PC-9 (cell line): ENCODE data around the gene MIER2. TPM values are rescaled to one million over a fixed set of nuclear protein-coding genes. Genes with fewer than 3 reads are reported as not detected.

Experiments
- BruUV-seq: library from RNA; stranded (reverse); fragments of 400-500 nt; replicated peaks from 2 replicates; lab custom pipeline; 2021; lab: Mats Ljungman, UMichigan
- CTCF ChIA-PET: fragments of 300-600 bp; sonication (Branson Sonifier 250); formaldehyde crosslinking; loops from one replicate; lab custom pipeline; 2022; ENCODE audit warnings: antibody characterized with exemption; lab: Charles Lee
- POLR2A ChIA-PET: fragments of 300-600 bp; sonication (Branson Sonifier 250); formaldehyde crosslinking; loops from one replicate; lab custom pipeline; 2022; ENCODE audit warnings: antibody characterized with exemption; ENCODE audit not compliant: unreplicated experiment; lab: Charles Lee
- DNase-seq, 2 experiments: peaks; one replicate each; pipeline versions ENCODE4 v3.0.0 to v3.0.0-alpha.2; 2015 to 2022; ENCODE audit warnings: mixed read lengths in 1 of 2
- H2AFZ ChIP-seq: fragments of 200-600 bp; sonication (generic); 2 replicates; pipeline ENCODE4 v1.8.1; 2017; ENCODE audit warnings: antibody characterized with exemption
- H3F3A ChIP-seq: fragments of 200-600 bp; sonication (generic); 2 replicates; pipeline ENCODE4 v1.8.1; 2017; ENCODE audit warnings: antibody characterized with exemption, mild to moderate bottlenecking, low read depth; ENCODE audit not compliant: insufficient read depth
- H3K27ac ChIP-seq: fragments of 200-600 bp; sonication (generic); 2 replicates; pipeline ENCODE4 v1.6.1; 2016; ENCODE audit warnings: mixed run types
- H3K27me3 ChIP-seq: fragments of 200-600 bp; sonication (generic); 2 replicates; pipeline ENCODE4 v1.6.1; 2016; ENCODE audit warnings: low read depth, mixed run types; ENCODE audit not compliant: insufficient read depth
- H3K36me3 ChIP-seq: fragments of 200-600 bp; sonication (generic); 2 replicates; pipeline ENCODE4 v1.6.1; 2016; ENCODE audit warnings: low read depth, mixed run types
- H3K4me1 ChIP-seq: fragments of 200-600 bp; sonication (generic); replicated peaks from 2 replicates; pipeline ENCODE4 v1.6.1; 2016; ENCODE audit warnings: mixed run types; ENCODE audit not compliant: insufficient read depth
- H3K4me2 ChIP-seq: fragments of 200-600 bp; sonication (generic); 2 replicates; pipeline ENCODE4 v1.6.1; 2017; ENCODE audit warnings: mixed run types
- H3K4me3 ChIP-seq: fragments of 200-600 bp; sonication (generic); 2 replicates; pipeline ENCODE4 v1.6.1; 2016; ENCODE audit warnings: mixed run types
- H3K79me2 ChIP-seq: fragments of 200-600 bp; sonication (generic); 2 replicates; pipeline ENCODE4 v1.6.1; 2017; ENCODE audit warnings: low read depth, mixed run types
- H3K9me2 ChIP-seq: fragments of 200-600 bp; sonication (generic); 2 replicates; pipeline ENCODE4 v1.8.1; 2017; ENCODE audit warnings: mild to moderate bottlenecking; ENCODE audit not compliant: insufficient read depth
- H3K9me3 ChIP-seq: fragments of 200-600 bp; sonication (generic); 2 replicates; pipeline ENCODE4 v1.8.1; 2016; ENCODE audit warnings: low read depth; ENCODE audit not compliant: insufficient read depth
- H4K20me1 ChIP-seq: fragments of 200-600 bp; sonication (generic); 2 replicates; pipeline ENCODE4 v1.8.1; 2017; ENCODE audit not compliant: insufficient read depth
- EZH2 ChIP-seq: fragments of 200-600 bp; sonication (generic); IDR thresholded peaks from 2 replicates; pipeline ENCODE4 v1.8.0; 2017; ENCODE audit warnings: antibody characterized with exemption, low read depth
- intact Hi-C: fragments of 100-400 bp; cut with micrococcal nuclease; formaldehyde crosslinking; loops from one replicate; pipeline ENCODE4 v1.10.0; 2022; ENCODE audit not compliant: unreplicated experiment
- total RNA-seq: library from RNA; stranded (reverse); gene quantifications from 2 replicates; pipeline ENCODE4 v1.2.3, GENCODE V29; 2021
- TF ChIP-seq, protein P1 (sequence below): fragments of 200-600 bp; sonication (generic); conservative IDR thresholded peaks from 2 replicates; pipeline ENCODE4 v1.6.1; 2017; ENCODE audit warnings: mixed run types, antibody characterized with exemption, mild to moderate bottlenecking, moderate library complexity

Gene MIER2
- total RNA-seq, 1 experiment from 2014 or later: 25.2 TPM

- Histone ChIP-seq H2AFZ (no peak overlapping the region), H3K9me2 (no peaks in the 10 kb centered on the region), H3K9me3 (no peaks in the 10 kb centered on the region), H3F3A (no peaks in the 10 kb centered on the region), H3K4me1 (no peaks in the 10 kb centered on the region), H3K79me2 (no peaks in the 10 kb centered on the region), H3K27ac (no peak overlapping the region), H3K4me3 (no peak overlapping the region), H3K36me3 (peaks cover 24% of the 10 kb centered on the region), H3K4me2 (no peak overlapping the region), H3K27me3 (no peaks in the 10 kb centered on the region), H4K20me1 (no peaks in the 10 kb centered on the region)
- POLR2A ChIA-PET: no interaction called here
- no peak for TF ChIP-seq EZH2
- TF ChIP-seq, protein P1, sequence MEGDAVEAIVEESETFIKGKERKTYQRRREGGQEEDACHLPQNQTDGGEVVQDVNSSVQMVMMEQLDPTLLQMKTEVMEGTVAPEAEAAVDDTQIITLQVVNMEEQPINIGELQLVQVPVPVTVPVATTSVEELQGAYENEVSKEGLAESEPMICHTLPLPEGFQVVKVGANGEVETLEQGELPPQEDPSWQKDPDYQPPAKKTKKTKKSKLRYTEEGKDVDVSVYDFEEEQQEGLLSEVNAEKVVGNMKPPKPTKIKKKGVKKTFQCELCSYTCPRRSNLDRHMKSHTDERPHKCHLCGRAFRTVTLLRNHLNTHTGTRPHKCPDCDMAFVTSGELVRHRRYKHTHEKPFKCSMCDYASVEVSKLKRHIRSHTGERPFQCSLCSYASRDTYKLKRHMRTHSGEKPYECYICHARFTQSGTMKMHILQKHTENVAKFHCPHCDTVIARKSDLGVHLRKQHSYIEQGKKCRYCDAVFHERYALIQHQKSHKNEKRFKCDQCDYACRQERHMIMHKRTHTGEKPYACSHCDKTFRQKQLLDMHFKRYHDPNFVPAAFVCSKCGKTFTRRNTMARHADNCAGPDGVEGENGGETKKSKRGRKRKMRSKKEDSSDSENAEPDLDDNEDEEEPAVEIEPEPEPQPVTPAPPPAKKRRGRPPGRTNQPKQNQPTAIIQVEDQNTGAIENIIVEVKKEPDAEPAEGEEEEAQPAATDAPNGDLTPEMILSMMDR: no peak
- CTCF ChIA-PET: no interaction called here
- no TSS peak for BruUV-seq
- DNase-seq: no peak
- intact Hi-C loops: no loop called here
Measured at GRCh38 chr19:324716-325115, 19.9 kb downstream of the MIER2 start.

DNA sequence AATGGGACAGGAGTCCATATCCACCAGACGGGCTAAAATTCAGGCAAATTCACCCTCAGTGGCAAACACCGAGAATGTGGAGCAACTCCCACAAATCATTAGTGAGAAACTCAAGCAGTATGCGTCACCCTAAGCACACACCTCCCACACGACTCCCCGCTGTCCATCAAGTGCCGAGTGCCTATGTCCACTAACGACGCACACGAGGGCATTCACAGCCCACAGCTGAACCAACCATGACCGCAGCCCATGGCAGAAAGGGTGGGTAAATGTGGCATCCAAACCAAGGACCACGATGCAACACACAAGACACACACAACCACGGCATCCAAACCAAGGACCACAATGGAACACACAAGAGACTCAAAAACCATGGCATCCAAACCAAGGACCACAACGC lies 22.0 kb downstream of the MIER2 start:
- Histone ChIP-seq H3K27me3 (no peaks in the 10 kb centered on the region), H3K4me3 (no peak overlapping the region), H3K4me2 (no peak overlapping the region), H2AFZ (no peak overlapping the region), H3F3A (no peaks in the 10 kb centered on the region), H3K79me2 (no peaks in the 10 kb centered on the region), H3K36me3 (peaks cover 8% of the 10 kb centered on the region; the same call in 1 of the 2 replicates), H3K9me3 (no peaks in the 10 kb centered on the region), H3K27ac (no peak overlapping the region), H3K4me1 (no peaks in the 10 kb centered on the region), H3K9me2 (no peaks in the 10 kb centered on the region), H4K20me1 (peaks cover 4% of the 10 kb centered on the region; the same call in 1 of the 2 replicates)
- TF ChIP-seq, protein P1: no peak
- TF ChIP-seq EZH2: no peak
- ChIA-PET POLR2A (no interaction called here), CTCF (no interaction called here)
- no peak for DNase-seq
- intact Hi-C loops: no loop called here
- TSS peak; percentile 27 for BruUV-seq

- H3K79me2 ChIP-seq: no peaks in the 10 kb centered on the region
- H3K9me2 ChIP-seq: no peaks in the 10 kb centered on the region
- no peak overlapping the region for H3K4me3 ChIP-seq
- BruUV-seq: no TSS peak
- no peak overlapping the region for H3K27ac ChIP-seq
- H3K27me3 ChIP-seq: no peaks in the 10 kb centered on the region
- no peak overlapping the region for H3K4me2 ChIP-seq
- ChIA-PET CTCF (no interaction called here), POLR2A (interaction anchor here (0.5 to 0.6 kb wide), 2 partner anchors 38 to 509 kb away, joined by 3 to 4 read pairs; no protein-coding TSS in a partner anchor)
- no peaks in the 10 kb centered on the region for H3F3A ChIP-seq
- H3K4me1 ChIP-seq: no peaks in the 10 kb centered on the region
- intact Hi-C loops: no loop called here
- DNase-seq: no peak
- TF ChIP-seq EZH2: no peak
- TF ChIP-seq, protein P1: no peak
- no peak overlapping the region for H2AFZ ChIP-seq
- peaks cover 4% of the 10 kb centered on the region for H4K20me1 ChIP-seq
- no peaks in the 10 kb centered on the region for H3K9me3 ChIP-seq
- H3K36me3 ChIP-seq: no peaks in the 10 kb centered on the region; the same call in 1 of the 2 replicates
Measured at GRCh38 chr19:318509-318774, 26.2 kb downstream of the MIER2 start.
